IPS DF 6.9 (cell line): ENCODE measurements around the gene EBP.
A peak's percentile ranks its signal among the peaks of the same experiment; 100 is the strongest.
"Not testable (repeated sequence)": the region's sequence is repeated elsewhere in the genome, so short reads cannot be mapped to it uniquely, and the experiment has no call there.

ENCODE experiments used
- DNase-seq: peaks from one replicate; pipeline ENCODE4 v3.0.0-alpha.2; 2013; ENCODE audit warnings: low read depth, low spot score
- H3K27ac ChIP-seq: one replicate; pipeline ENCODE4 v1.5.1; 2013; ENCODE audit warnings: low read length, control low read depth
- H3K27me3 ChIP-seq: 2 replicates; pipeline ENCODE4 v1.6.1; 2013; ENCODE audit warnings: mild to moderate bottlenecking, low read length; ENCODE audit not compliant: control insufficient read depth, insufficient read depth
- H3K36me3 ChIP-seq: 2 replicates; pipeline ENCODE4 v1.6.1; 2013; ENCODE audit warnings: low read length; ENCODE audit not compliant: control insufficient read depth, insufficient read depth
- H3K4me1 ChIP-seq: 2 replicates; pipeline ENCODE4 v1.6.1; 2013; ENCODE audit warnings: low read length; ENCODE audit not compliant: control insufficient read depth, insufficient read depth
- H3K4me3 ChIP-seq: 2 replicates; pipeline ENCODE4 v1.5.1; 2013; ENCODE audit warnings: mild to moderate bottlenecking, low read length
- H3K9me3 ChIP-seq: 2 replicates; pipeline ENCODE4 v1.6.1; 2013; ENCODE audit warnings: low read length, inconsistent platforms; ENCODE audit not compliant: control insufficient read depth, insufficient read depth
- WGBS: extraction: QIAGEN DNeasy Blood & Tissue Kit; methylation state at CpG from one replicate; pipeline ENCODE4 v1.1.7; 2013; ENCODE audit warnings: mixed read lengths, missing lambda C conversion rate; ENCODE audit not compliant: insufficient read length, insufficient coverage; 5-methylcytosine and 5-hydroxymethylcytosine counted together

Gene EBP

DNA sequence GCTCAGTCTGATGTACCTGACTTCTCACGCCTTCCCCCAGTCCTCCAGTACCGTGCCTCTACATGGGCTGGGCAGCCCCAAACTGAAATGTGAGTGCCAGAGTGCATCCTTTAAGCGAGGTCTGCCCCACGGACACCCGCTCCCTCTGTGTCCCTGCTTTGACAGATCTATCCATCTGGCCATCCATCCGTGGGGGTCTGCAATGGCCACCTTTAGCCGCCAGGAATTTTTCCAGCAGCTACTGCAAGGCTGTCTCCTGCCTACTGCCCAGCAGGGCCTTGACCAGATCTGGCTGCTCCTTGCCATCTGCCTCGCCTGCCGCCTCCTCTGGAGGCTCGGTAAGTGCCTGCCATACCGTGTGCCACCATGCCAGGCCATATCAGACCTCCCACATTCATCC is 12.0 kb upstream of the EBP start:
- WGBS, result no CpG with 5 or more reads among the region's 11 CpGs

DNA sequence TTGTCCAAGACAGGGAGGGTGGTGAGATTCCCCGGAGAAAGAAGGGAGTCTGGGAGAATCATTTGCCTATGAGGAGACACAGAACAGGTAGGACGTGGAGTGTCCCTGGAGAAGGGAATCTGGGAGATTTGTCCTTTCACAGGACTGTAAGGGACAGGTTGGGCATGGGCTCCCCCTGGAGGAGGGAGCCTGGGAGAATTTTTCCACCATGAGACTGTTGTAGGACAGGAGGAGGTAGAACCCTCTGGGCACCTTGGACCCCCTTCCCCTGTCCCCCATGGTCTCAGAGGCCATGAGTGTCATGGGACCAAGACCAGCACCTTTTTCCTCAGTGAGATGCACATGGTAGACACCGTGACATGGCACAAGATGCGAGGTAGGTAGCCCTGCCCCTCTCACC is 10.0 kb upstream of the EBP start:
- no CpG with 5 or more reads among the region's 4 CpGs for WGBS
- H3K27ac ChIP-seq, result no peak overlapping the region
- DNase-seq, result no peak
- H3K36me3 ChIP-seq, result no peaks in the 10 kb centered on the region
- no peaks in the 10 kb centered on the region for H3K9me3 ChIP-seq
- no peak overlapping the region for H3K4me3 ChIP-seq
- H3K27me3 ChIP-seq, result no peaks in the 10 kb centered on the region
- peaks cover 4% of the 10 kb centered on the region for H3K4me1 ChIP-seq

More for the DNA sequence above, 12.0 kb upstream of the EBP start:
- H3K27ac ChIP-seq, result no peak overlapping the region
- H3K4me3 ChIP-seq, result peak overlapping the region; percentile 96; the same call in 1 of the 2 replicates
- no peaks in the 10 kb centered on the region for H3K27me3 ChIP-seq
- no peaks in the 10 kb centered on the region for H3K36me3 ChIP-seq
- H3K9me3 ChIP-seq, result no peaks in the 10 kb centered on the region
- DNase-seq, result no peak
- H3K4me1 ChIP-seq, result peaks cover 4% of the 10 kb centered on the region

DNA sequence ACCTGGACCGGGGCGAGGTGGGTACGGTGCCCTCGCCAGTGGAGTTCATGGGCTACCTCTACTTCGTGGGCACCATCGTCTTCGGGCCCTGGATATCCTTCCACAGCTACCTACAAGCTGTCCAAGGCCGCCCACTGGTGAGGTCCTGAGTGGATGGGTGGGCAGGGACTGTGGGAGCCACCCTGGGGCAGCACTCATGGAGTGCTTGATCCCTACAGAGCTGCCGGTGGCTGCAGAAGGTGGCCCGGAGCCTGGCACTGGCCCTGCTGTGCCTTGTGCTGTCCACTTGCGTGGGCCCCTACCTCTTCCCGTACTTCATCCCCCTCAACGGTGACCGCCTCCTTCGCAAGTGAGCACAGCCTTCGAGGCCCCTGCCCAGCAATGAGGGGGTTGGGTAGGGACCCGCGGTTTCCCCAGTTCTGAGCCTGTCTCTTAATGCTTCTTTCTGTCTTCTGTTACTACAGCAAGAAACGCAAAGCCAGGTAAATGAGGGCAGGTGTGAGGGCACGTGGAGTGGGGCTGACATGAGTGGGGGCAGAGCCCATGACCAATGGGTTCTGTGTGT is 9.2 kb upstream of the EBP start:
- Histone ChIP-seq H3K4me3 (no peak overlapping the region), H3K27ac (no peak overlapping the region), H3K4me1 (peaks cover 4% of the 10 kb centered on the region), H3K9me3 (no peaks in the 10 kb centered on the region), H3K27me3 (no peaks in the 10 kb centered on the region), H3K36me3 (peaks cover 5% of the 10 kb centered on the region; the same call in 1 of the 2 replicates)
- no peak for DNase-seq
- no CpG with 5 or more reads among the region's 20 CpGs for WGBS

DNA sequence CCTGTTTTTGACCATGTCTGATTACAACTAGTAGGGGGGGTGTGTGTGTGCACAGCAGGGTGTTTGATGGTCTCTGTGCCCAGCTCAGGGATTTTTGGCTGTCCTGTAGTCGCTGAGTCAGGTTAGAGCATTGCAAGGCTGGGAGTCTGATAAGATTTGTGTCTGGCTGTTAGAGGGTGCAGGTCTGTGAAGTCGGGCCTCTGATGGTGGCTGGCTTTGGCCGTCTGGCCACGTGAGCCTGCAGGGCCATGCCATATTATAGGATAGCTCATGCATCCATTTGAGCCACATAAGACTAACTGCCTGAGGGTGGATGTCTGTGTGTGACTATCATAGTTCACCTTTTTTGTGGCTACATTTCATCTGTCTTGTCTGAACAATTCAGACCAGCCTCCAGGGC is 7.9 kb upstream of the EBP start:
- H3K27ac ChIP-seq, result no peak overlapping the region

DNA sequence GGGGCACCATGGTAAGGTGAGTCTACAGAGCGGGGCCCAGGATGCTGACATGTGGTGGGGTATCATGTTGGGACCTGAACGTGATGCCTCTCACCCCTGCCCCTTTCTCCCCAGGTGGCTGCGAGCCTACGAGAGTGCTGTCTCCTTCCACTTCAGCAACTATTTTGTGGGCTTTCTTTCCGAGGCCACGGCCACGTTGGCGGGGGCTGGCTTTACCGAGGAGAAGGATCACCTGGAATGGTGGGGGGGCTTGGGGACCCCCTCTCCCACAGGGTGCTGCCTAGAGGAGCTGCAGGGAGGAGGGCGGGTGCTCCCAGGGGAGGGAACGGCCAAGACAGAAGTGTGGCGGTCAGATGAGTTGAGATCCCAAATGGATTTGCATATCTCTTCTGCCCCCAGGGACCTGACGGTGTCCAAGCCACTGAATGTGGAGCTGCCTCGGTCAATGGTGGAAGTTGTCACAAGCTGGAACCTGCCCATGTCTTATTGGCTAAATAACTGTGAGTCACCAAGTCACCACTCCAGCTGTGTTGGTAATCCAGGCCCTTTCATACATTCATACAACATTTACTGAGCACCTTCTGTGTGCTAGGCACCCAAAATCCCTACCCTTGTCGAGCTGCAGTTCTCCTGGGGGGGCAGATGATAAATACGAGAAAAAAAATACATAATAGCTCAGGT is 7.3 kb upstream of the EBP start:
- Histone ChIP-seq H3K27me3 (no peaks in the 10 kb centered on the region), H3K36me3 (peaks cover 5% of the 10 kb centered on the region; the same call in 1 of the 2 replicates), H3K4me1 (peaks cover 4% of the 10 kb centered on the region), H3K4me3 (no peak overlapping the region), H3K9me3 (no peaks in the 10 kb centered on the region), H3K27ac (no peak overlapping the region)
- no CpG with 5 or more reads among the region's 16 CpGs for WGBS
- no peak for DNase-seq

More for the DNA sequence above, 7.9 kb upstream of the EBP start:
- WGBS, result no CpG with 5 or more reads among the region's 4 CpGs
- H3K4me3 ChIP-seq, result no peak overlapping the region
- no peaks in the 10 kb centered on the region for H3K27me3 ChIP-seq
- peaks cover 4% of the 10 kb centered on the region for H3K4me1 ChIP-seq
- no peak for DNase-seq
- peaks cover 5% of the 10 kb centered on the region; the same call in 1 of the 2 replicates for H3K36me3 ChIP-seq
- no peaks in the 10 kb centered on the region for H3K9me3 ChIP-seq

DNA sequence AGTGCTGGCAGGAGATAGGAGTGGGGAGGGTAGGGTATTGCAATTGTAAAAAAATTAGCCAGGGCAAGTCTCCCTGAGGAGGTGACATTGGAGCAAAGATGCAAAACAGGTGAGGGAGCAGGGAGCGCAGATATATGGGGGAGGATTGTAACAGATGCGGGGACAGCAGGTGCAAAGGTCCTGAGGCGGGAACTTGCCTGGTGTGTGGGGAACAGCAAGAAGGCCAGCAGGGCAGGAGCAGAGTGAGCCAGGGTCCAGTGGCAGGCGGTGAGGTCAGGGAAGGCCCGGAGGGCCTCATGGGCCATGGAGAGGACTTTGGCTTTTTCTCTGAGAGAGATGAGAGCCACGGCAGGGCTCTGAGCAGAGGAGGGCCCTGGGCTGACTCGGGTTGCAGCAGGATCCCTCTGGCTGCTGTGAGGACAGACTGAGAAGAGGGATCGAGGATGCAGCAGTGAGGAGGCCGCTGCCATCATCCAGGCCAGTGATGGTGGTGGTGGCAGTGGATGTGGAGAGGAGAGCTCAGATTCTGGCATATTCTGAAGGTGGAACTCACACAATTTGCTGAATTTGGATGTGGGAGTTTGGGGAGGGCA is 6.6 kb upstream of the EBP start:
- no peak overlapping the region for H3K27ac ChIP-seq
- DNase-seq, result no peak
- H3K4me3 ChIP-seq, result no peak overlapping the region
- no peaks in the 10 kb centered on the region for H3K27me3 ChIP-seq
- no peaks in the 10 kb centered on the region for H3K9me3 ChIP-seq
- no peaks in the 10 kb centered on the region for H3K4me1 ChIP-seq
- peaks cover 5% of the 10 kb centered on the region; the same call in 1 of the 2 replicates for H3K36me3 ChIP-seq
- WGBS, result no CpG with 5 or more reads among the region's 9 CpGs

DNA sequence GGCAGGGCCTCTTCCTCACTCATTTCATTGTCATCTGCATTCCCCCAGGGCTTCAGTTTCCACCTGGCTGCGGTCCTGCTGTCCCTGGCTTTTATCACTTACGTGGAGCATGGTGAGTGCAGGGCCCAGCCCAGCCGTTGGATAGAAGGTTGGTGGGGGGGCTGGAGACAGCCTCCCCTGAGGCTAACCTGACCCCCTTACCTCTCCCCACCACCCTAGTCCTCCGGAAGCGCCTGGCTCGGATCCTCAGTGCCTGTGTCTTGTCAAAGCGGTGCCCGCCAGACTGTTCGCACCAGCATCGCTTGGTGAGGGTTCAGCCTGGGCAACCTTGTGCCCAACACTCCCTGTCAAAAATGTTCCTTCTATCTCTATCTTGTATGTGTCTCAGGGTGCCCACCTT is 5.8 kb upstream of the EBP start:
- peaks cover 5% of the 10 kb centered on the region; the same call in 1 of the 2 replicates for H3K36me3 ChIP-seq
- no peak overlapping the region for H3K4me3 ChIP-seq
- H3K4me1 ChIP-seq, result no peaks in the 10 kb centered on the region
- no peaks in the 10 kb centered on the region for H3K27me3 ChIP-seq
- DNase-seq, result no peak
- WGBS, result no CpG with 5 or more reads among the region's 10 CpGs
- no peak overlapping the region for H3K27ac ChIP-seq
- H3K9me3 ChIP-seq, result no peaks in the 10 kb centered on the region

DNA sequence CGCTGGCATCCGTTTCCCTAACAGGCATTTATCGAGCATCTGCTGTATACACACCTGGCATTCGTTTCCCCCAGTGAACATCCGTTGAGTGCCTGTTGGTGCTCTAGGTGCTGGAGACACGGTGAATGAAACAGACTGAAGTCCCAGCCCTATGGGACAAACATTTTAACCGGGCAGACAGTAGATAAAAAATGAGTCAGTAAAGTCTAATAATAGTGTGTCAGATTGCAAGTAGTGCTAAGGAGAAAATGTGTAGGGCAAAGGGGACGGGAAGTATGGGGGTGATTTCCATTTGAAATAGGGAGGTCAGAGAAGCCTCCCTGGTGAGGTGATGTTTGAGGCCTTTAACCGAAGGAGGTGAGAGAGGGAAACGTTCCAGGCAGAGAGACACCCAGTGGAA is 5.3 kb upstream of the EBP start:
- no peaks in the 10 kb centered on the region for H3K27me3 ChIP-seq
- no CpG with 5 or more reads among the region's 10 CpGs for WGBS
- no peak for DNase-seq
- H3K36me3 ChIP-seq, result peaks cover 5% of the 10 kb centered on the region; the same call in 1 of the 2 replicates
- no peak overlapping the region for H3K27ac ChIP-seq
- H3K4me3 ChIP-seq, result no peak overlapping the region
- no peaks in the 10 kb centered on the region for H3K4me1 ChIP-seq
- no peaks in the 10 kb centered on the region for H3K9me3 ChIP-seq

DNA sequence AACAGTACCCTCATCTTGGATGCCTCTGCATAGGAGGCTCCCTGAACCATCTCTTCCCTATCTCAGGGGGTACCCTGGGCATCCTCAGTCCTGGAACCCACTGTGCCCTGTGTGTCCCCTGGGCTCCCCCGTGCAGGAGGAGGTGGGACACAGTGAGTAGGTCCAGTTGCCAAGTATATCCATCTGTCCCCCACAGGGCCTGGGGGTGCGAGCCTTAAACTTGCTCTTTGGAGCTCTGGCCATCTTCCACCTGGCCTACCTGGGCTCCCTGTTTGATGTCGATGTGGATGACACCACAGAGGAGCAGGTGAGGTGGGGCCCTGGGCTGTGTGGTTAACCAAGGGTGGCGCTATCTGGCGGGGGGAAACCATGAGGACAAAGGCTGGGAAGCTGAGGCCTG is 4.6 kb upstream of the EBP start:
- no peak for DNase-seq
- H3K36me3 ChIP-seq, result peaks cover 5% of the 10 kb centered on the region; the same call in 1 of the 2 replicates
- WGBS, result no CpG with 5 or more reads among the region's 5 CpGs
- H3K27me3 ChIP-seq, result no peaks in the 10 kb centered on the region
- H3K4me3 ChIP-seq, result no peak overlapping the region
- no peaks in the 10 kb centered on the region for H3K9me3 ChIP-seq
- no peak overlapping the region for H3K27ac ChIP-seq
- no peaks in the 10 kb centered on the region for H3K4me1 ChIP-seq

DNA sequence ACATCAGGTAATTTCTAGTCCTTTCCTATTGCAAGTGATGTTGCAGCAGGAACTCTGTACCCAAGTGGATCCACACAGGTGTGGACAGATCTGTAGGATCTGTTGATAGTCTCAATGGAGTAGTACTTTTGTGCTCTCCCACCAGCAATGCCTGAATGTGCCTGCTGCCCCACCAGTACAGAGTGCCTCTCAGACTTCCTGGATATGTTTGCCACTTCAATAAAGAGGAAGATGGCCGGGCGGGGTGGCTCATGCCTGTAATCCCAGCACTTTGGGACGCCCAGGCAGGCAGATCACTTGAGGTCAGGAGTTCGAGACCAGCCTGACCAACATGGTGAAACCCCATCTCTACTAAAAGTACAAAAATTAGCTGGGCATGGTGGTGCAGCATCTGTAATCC is 2.1 kb upstream of the EBP start:
- H3K9me3 ChIP-seq, H3K4me3 ChIP-seq, H3K36me3 ChIP-seq, H3K4me1 ChIP-seq, DNase-seq, H3K27ac ChIP-seq, H3K27me3 ChIP-seq: not testable (repeated sequence)
- no CpG with 5 or more reads among the region's 4 CpGs for WGBS
